Measurements from ENCODE around the gene CD36.

DNA sequence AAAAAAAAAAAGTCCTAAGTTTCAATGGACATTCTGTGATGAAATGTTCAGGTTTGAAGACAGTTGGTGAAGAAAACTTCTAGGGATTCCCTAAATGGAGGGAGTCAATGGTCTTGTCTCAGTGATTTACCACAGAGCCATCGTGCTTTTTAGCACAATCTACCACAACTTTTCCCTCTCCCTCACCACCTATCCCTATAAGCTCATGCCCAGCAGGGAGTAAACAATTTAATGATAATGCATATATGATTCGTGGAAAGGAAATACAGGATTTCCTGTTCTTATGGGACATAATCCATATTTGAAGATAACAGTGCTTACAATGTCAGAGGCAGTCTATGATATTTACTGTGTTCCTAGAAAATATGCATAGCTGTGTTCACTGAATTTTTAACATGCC, 38.4 kb upstream of the CD36 start:
- TF ChIP-seq CSDC2 (CRISPR knock-in tag; IDR thresholded peaks at IDR 0.05) (no peak), CREB5 (CRISPR knock-in tag; IDR thresholded peaks at IDR 0.05; ENCODE audit: low read depth) (no peak), OSR1 (CRISPR knock-in tag; IDR thresholded peaks at IDR 0.05) (no peak), RARB (CRISPR knock-in tag; IDR thresholded peaks at IDR 0.05) (no peak)
- TF ChIP-seq, protein P1, sequence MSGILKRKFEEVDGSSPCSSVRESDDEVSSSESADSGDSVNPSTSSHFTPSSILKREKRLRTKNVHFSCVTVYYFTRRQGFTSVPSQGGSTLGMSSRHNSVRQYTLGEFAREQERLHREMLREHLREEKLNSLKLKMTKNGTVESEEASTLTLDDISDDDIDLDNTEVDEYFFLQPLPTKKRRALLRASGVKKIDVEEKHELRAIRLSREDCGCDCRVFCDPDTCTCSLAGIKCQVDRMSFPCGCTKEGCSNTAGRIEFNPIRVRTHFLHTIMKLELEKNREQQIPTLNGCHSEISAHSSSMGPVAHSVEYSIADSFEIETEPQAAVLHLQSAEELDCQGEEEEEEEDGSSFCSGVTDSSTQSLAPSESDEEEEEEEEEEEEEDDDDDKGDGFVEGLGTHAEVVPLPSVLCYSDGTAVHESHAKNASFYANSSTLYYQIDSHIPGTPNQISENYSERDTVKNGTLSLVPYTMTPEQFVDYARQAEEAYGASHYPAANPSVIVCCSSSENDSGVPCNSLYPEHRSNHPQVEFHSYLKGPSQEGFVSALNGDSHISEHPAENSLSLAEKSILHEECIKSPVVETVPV (CRISPR knock-in tag; IDR thresholded peaks at IDR 0.05): no peak

Data from SK-N-SH treated with all-trans-retinoic acid at 6 μM for 48 hours (cell line).